K562 (cell line): ENCODE results near the gene WAS. TPM values are rescaled to one million over a fixed set of nuclear protein-coding genes. Genes with fewer than 3 reads are reported as not detected.

Source experiments
- BCOR ChIP-seq: fragments of 450-650 bp; IDR thresholded peaks from 2 replicates; pipeline ENCODE4 v1.6.1; 2016
- CBFA2T3 ChIP-seq: fragments of 450-650 bp; IDR thresholded peaks from 2 replicates; pipeline ENCODE4 v1.6.1; 2017
- CBX2 ChIP-seq: fragments of 200-600 bp; sonication (generic); IDR thresholded peaks from one replicate; pipeline ENCODE4 v1.6.1; 2012; ENCODE audit warnings: mild to moderate bottlenecking, low read length, inconsistent platforms; ENCODE audit not compliant: insufficient read depth, poor library complexity, severe bottlenecking
- ESRRB ChIP-seq: fragments of 250-450 bp; sonication (Bioruptor Pico); IDR thresholded peaks from 2 replicates; pipeline ENCODE4 v1.5.0; 2020; ENCODE audit warnings: mild to moderate bottlenecking, moderate library complexity, borderline replicate concordance
- GTF2F1 ChIP-seq: IDR thresholded peaks from 2 replicates; pipeline ENCODE4 v1.6.1; 2011; ENCODE audit warnings: low read depth, low read length, improper control_type of control experiment
- HIVEP1 ChIP-seq: fragments of 250-450 bp; sonication (Bioruptor Pico); IDR thresholded peaks from 2 replicates; pipeline ENCODE4 v1.4.0; 2020; ENCODE audit warnings: mild to moderate bottlenecking
- KDM4B ChIP-seq, 2 experiments: fragments of 450-650 bp in 1 of 2; sonication (generic) in 1 of 2; IDR thresholded peaks; 2 replicates each; pipeline ENCODE4 v1.6.1; 2016 to 2017; ENCODE audit warnings: borderline replicate concordance in 2 of 2, antibody characterized with exemption in 1 of 2, low read depth in 1 of 2, mild to moderate bottlenecking in 1 of 2
- MAZ ChIP-seq, 2 experiments: fragments of 450-650 bp in 1 of 2; sonication (generic) in 1 of 2; formaldehyde crosslinking; IDR thresholded peaks in 1 of 2; conservative IDR thresholded peaks in 1 of 2; 2 replicates each; pipeline versions ENCODE4 v1.4.0 to v1.5.0; 2020; ENCODE audit warnings: mild to moderate bottlenecking in 1 of 2, missing genetic modification reagents in 1 of 2
- SAFB2 ChIP-seq: fragments of 200-400 bp; formaldehyde crosslinking; IDR thresholded peaks from 2 replicates; pipeline ENCODE4 v1.6.1; 2018; ENCODE audit warnings: borderline replicate concordance, low read length, low read depth, moderate library complexity; ENCODE audit not compliant: severe bottlenecking
- SPI1 ChIP-seq: IDR thresholded peaks from 2 replicates; pipeline ENCODE4 v1.6.1; 2011; ENCODE audit warnings: low read depth, low read length, control low read depth, borderline replicate concordance
- TAF7 ChIP-seq: fragments of 450-650 bp; IDR thresholded peaks from 2 replicates; pipeline ENCODE4 v1.6.1; 2016; ENCODE audit warnings: missing genetic modification characterization, missing compliant biosample characterization
- TAL1 ChIP-seq: fragments of 450-650 bp; IDR thresholded peaks from 2 replicates; pipeline ENCODE4 v1.6.1; 2016; ENCODE audit warnings: mild to moderate bottlenecking
- ZNF197 ChIP-seq: fragments of 200-800 bp; sonication (Bioruptor generic); IDR thresholded peaks from 2 replicates; pipeline ENCODE4 v1.6.1; 2016; ENCODE audit warnings: low read depth, missing genetic modification characterization, missing compliant biosample characterization
- polyA plus RNA-seq, 8 experiments: library from polyadenylated mRNA; depleted of rRNA in 4 of 8; stranded (reverse) in 5 of 8; unstranded in 3 of 8; fragments of >200 nt; fragmentation: Nextera tagmentation in 2 of 8; fragmentation: Illumina TruSeq in 1 of 8; extraction: Ambion mirVana in 2 of 8; extraction: Trizol in 1 of 8; gene quantifications; 2 replicates each; pipeline versions ENCODE4 v1.2.1 to v1.2.3, GENCODE V29; 2011 to 2014; ENCODE audit warnings: inconsistent platforms in 1 of 8, missing spikeins in 1 of 8
- total RNA-seq, 7 experiments: library from RNA; depleted of rRNA in 6 of 7; stranded (reverse); fragments of >200 nt in 6 of 7; fragmentation: Illumina TruSeq in 2 of 7; extraction: Trizol in 2 of 7; gene quantifications; 2 replicates each; pipeline versions ENCODE4 v1.2.1 to v1.2.3, GENCODE V29; 2011 to 2021; ENCODE audit warnings: low replicate concordance in 1 of 7
- TF ChIP-seq, protein P1 (sequence below): fragments of 250-450 bp; sonication (Bioruptor Pico); IDR thresholded peaks from 2 replicates; pipeline ENCODE4 v1.4.0; 2020; ENCODE audit warnings: mild to moderate bottlenecking
- TF ChIP-seq, protein P2 (sequence below): fragments of 200-600 bp; sonication (generic); IDR thresholded peaks from one replicate; pipeline ENCODE4 v1.6.1; 2012; ENCODE audit warnings: mild to moderate bottlenecking, low read depth, low read length, inconsistent platforms

The WAS gene
- total and polyA plus RNA-seq, 9 of the 15 experiments (the other 6 are each of a cell fraction or from before 2014, with no cell fraction given): 0.11 to 16.1 (median 3.8) TPM

DNA sequence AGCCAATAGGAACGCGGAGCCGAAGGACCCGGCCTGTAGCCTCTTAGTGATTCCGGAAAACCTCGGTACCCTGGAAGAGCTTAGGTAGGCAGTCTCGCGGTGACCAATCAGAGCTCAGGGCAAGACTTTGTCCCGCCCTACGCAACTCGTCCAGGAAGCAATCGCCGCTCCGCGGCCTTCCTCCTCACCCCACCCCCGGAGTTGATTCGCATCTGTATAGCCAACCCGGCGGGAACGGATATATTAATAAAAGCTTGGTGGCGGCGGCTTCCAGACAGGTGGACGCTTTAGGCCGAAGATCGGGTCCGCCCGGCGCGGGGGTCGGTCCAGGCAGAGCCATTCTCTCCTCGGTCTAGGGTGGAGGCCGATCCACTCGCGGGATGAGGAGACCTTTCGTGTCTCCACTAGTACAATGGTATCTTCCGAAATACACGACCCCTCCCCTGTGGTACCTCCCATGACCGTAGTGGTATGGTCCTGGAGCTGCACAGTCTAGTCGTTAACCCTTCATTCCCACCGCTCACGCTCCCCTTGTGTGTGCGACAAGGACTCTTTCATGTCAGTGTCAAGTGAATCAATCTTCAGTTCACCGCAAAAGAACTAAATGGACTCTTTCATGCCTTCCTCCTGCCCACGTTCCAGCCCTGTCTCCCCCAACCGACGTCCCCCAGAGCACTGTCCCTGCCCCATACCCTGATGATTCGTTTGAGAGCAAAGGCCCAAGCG, 53.8 kb downstream of the WAS start (continued):
- no peak for TF ChIP-seq SPI1
- peak; percentile 9; the same call in 1 of the 2 replicates for TF ChIP-seq BCOR
- no peak; the same call in 1 of the 2 replicates for TF ChIP-seq GTF2F1
- TF ChIP-seq KDM4B (IDR thresholded peaks at IDR 0.05; ENCODE audit: borderline replicate concordance in 2 of 2, low read depth in 1 of 2): no peak; a peak in 1 of 4 replicates
- peak; percentile 57 to 66; a peak in 3 of 4 replicates for TF ChIP-seq MAZ (CRISPR knock-in tag; conservative IDR thresholded peaks at IDR 0.05 in 1 of 2, IDR thresholded peaks at IDR 0.05 in 1 of 2)
- TF ChIP-seq CBFA2T3: no peak
- TF ChIP-seq, protein P1, sequence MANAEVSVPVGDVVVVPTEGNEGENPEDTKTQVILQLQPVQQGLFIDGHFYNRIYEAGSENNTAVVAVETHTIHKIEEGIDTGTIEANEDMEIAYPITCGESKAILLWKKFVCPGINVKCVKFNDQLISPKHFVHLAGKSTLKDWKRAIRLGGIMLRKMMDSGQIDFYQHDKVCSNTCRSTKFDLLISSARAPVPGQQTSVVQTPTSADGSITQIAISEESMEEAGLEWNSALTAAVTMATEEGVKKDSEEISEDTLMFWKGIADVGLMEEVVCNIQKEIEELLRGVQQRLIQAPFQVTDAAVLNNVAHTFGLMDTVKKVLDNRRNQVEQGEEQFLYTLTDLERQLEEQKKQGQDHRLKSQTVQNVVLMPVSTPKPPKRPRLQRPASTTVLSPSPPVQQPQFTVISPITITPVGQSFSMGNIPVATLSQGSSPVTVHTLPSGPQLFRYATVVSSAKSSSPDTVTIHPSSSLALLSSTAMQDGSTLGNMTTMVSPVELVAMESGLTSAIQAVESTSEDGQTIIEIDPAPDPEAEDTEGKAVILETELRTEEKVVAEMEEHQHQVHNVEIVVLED (CRISPR knock-in tag): peak; percentile 33; the same call in 1 of the 2 replicates
- TF ChIP-seq TAL1: 0 out of 2 replicates have a peak, but pooled peaks have one; percentile 7
- 0 out of 2 replicates have a peak, but pooled peaks have one; percentile 16 for TF ChIP-seq TAF7 (tag)
- no peak for TF ChIP-seq SAFB2
- TF ChIP-seq CBX2: no peak
- TF ChIP-seq ZNF197: no peak
- TF ChIP-seq HIVEP1 (CRISPR knock-in tag): no peak
- TF ChIP-seq, protein P2, sequence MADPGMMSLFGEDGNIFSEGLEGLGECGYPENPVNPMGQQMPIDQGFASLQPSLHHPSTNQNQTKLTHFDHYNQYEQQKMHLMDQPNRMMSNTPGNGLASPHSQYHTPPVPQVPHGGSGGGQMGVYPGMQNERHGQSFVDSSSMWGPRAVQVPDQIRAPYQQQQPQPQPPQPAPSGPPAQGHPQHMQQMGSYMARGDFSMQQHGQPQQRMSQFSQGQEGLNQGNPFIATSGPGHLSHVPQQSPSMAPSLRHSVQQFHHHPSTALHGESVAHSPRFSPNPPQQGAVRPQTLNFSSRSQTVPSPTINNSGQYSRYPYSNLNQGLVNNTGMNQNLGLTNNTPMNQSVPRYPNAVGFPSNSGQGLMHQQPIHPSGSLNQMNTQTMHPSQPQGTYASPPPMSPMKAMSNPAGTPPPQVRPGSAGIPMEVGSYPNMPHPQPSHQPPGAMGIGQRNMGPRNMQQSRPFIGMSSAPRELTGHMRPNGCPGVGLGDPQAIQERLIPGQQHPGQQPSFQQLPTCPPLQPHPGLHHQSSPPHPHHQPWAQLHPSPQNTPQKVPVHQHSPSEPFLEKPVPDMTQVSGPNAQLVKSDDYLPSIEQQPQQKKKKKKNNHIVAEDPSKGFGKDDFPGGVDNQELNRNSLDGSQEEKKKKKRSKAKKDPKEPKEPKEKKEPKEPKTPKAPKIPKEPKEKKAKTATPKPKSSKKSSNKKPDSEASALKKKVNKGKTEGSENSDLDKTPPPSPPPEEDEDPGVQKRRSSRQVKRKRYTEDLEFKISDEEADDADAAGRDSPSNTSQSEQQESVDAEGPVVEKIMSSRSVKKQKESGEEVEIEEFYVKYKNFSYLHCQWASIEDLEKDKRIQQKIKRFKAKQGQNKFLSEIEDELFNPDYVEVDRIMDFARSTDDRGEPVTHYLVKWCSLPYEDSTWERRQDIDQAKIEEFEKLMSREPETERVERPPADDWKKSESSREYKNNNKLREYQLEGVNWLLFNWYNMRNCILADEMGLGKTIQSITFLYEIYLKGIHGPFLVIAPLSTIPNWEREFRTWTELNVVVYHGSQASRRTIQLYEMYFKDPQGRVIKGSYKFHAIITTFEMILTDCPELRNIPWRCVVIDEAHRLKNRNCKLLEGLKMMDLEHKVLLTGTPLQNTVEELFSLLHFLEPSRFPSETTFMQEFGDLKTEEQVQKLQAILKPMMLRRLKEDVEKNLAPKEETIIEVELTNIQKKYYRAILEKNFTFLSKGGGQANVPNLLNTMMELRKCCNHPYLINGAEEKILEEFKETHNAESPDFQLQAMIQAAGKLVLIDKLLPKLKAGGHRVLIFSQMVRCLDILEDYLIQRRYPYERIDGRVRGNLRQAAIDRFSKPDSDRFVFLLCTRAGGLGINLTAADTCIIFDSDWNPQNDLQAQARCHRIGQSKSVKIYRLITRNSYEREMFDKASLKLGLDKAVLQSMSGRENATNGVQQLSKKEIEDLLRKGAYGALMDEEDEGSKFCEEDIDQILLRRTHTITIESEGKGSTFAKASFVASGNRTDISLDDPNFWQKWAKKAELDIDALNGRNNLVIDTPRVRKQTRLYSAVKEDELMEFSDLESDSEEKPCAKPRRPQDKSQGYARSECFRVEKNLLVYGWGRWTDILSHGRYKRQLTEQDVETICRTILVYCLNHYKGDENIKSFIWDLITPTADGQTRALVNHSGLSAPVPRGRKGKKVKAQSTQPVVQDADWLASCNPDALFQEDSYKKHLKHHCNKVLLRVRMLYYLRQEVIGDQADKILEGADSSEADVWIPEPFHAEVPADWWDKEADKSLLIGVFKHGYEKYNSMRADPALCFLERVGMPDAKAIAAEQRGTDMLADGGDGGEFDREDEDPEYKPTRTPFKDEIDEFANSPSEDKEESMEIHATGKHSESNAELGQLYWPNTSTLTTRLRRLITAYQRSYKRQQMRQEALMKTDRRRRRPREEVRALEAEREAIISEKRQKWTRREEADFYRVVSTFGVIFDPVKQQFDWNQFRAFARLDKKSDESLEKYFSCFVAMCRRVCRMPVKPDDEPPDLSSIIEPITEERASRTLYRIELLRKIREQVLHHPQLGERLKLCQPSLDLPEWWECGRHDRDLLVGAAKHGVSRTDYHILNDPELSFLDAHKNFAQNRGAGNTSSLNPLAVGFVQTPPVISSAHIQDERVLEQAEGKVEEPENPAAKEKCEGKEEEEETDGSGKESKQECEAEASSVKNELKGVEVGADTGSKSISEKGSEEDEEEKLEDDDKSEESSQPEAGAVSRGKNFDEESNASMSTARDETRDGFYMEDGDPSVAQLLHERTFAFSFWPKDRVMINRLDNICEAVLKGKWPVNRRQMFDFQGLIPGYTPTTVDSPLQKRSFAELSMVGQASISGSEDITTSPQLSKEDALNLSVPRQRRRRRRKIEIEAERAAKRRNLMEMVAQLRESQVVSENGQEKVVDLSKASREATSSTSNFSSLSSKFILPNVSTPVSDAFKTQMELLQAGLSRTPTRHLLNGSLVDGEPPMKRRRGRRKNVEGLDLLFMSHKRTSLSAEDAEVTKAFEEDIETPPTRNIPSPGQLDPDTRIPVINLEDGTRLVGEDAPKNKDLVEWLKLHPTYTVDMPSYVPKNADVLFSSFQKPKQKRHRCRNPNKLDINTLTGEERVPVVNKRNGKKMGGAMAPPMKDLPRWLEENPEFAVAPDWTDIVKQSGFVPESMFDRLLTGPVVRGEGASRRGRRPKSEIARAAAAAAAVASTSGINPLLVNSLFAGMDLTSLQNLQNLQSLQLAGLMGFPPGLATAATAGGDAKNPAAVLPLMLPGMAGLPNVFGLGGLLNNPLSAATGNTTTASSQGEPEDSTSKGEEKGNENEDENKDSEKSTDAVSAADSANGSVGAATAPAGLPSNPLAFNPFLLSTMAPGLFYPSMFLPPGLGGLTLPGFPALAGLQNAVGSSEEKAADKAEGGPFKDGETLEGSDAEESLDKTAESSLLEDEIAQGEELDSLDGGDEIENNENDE: no peak
- TF ChIP-seq ESRRB (CRISPR knock-in tag): no peak
